ENCODE results near the gene MMAB. TPM values are rescaled to one million over a fixed set of nuclear protein-coding genes. Genes with fewer than 3 reads are reported as not detected.

Gene MMAB
- total and polyA plus RNA-seq, 2 of the 13 experiments (the other 11 are each of a cell fraction or from before 2014, with no cell fraction given): 26.1 to 77.3 TPM

GRCh38 chr12:109553906-109554500, 19.3 kb downstream of the MMAB start (continued):
- no peak for TF ChIP-seq CEBPB (IDR thresholded peaks at IDR 0.05; ENCODE audit: borderline replicate concordance, low read depth, low read length)
- TF ChIP-seq ADNP (CRISPR knock-in tag; IDR thresholded peaks at IDR 0.05): no peak
- TF ChIP-seq, protein P1, sequence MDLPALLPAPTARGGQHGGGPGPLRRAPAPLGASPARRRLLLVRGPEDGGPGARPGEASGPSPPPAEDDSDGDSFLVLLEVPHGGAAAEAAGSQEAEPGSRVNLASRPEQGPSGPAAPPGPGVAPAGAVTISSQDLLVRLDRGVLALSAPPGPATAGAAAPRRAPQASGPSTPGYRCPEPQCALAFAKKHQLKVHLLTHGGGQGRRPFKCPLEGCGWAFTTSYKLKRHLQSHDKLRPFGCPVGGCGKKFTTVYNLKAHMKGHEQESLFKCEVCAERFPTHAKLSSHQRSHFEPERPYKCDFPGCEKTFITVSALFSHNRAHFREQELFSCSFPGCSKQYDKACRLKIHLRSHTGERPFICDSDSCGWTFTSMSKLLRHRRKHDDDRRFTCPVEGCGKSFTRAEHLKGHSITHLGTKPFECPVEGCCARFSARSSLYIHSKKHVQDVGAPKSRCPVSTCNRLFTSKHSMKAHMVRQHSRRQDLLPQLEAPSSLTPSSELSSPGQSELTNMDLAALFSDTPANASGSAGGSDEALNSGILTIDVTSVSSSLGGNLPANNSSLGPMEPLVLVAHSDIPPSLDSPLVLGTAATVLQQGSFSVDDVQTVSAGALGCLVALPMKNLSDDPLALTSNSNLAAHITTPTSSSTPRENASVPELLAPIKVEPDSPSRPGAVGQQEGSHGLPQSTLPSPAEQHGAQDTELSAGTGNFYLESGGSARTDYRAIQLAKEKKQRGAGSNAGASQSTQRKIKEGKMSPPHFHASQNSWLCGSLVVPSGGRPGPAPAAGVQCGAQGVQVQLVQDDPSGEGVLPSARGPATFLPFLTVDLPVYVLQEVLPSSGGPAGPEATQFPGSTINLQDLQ (CRISPR knock-in tag; IDR thresholded peaks at IDR 0.05): no peak
- TF ChIP-seq HOXD1 (CRISPR knock-in tag; IDR thresholded peaks at IDR 0.05): no peak
- no peak for TF ChIP-seq NONO (IDR thresholded peaks at IDR 0.05)
- TF ChIP-seq NONO (CRISPR knock-in tag; conservative IDR thresholded peaks at IDR 0.05): 0 out of 2 replicates have a peak, but pooled peaks have one; percentile 32
- TF ChIP-seq JUNB (CRISPR knock-in tag; IDR thresholded peaks at IDR 0.05; ENCODE audit: borderline replicate concordance): no peak
- TF ChIP-seq, protein P2, sequence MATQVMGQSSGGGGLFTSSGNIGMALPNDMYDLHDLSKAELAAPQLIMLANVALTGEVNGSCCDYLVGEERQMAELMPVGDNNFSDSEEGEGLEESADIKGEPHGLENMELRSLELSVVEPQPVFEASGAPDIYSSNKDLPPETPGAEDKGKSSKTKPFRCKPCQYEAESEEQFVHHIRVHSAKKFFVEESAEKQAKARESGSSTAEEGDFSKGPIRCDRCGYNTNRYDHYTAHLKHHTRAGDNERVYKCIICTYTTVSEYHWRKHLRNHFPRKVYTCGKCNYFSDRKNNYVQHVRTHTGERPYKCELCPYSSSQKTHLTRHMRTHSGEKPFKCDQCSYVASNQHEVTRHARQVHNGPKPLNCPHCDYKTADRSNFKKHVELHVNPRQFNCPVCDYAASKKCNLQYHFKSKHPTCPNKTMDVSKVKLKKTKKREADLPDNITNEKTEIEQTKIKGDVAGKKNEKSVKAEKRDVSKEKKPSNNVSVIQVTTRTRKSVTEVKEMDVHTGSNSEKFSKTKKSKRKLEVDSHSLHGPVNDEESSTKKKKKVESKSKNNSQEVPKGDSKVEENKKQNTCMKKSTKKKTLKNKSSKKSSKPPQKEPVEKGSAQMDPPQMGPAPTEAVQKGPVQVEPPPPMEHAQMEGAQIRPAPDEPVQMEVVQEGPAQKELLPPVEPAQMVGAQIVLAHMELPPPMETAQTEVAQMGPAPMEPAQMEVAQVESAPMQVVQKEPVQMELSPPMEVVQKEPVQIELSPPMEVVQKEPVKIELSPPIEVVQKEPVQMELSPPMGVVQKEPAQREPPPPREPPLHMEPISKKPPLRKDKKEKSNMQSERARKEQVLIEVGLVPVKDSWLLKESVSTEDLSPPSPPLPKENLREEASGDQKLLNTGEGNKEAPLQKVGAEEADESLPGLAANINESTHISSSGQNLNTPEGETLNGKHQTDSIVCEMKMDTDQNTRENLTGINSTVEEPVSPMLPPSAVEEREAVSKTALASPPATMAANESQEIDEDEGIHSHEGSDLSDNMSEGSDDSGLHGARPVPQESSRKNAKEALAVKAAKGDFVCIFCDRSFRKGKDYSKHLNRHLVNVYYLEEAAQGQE (IDR thresholded peaks at IDR 0.05; ENCODE audit: borderline replicate concordance in 1 of 2, low read depth in 1 of 2, low read length in 2 of 2): no peak
- TF ChIP-seq ISL2 (CRISPR knock-in tag; IDR thresholded peaks at IDR 0.05): no peak
- no peak for TF ChIP-seq POGZ (CRISPR knock-in tag; IDR thresholded peaks at IDR 0.05)
- TF ChIP-seq ZFP1 (CRISPR knock-in tag; IDR thresholded peaks at IDR 0.05): no peak

Measured in HepG2 (cell line).